C4-2B (cell line): Measurements from ENCODE around the gene VCAN.

Source experiments
- H3K27ac ChIP-seq: fragments of 450-650 bp; 2 replicates; pipeline ENCODE4 v1.5.1; 2017
- CTCF ChIP-seq: fragments of 450-650 bp; conservative IDR thresholded peaks from 2 replicates; pipeline ENCODE4 v1.5.1; 2017; ENCODE audit warnings: mild to moderate bottlenecking
- ZFX ChIP-seq: fragments of 450-650 bp; IDR thresholded peaks from 2 replicates; pipeline ENCODE4 v1.6.1; 2017

The VCAN gene

GRCh38 chr5:83469075-83469474 is 2.5 kb upstream of the VCAN start:
- H3K27ac ChIP-seq = no peak overlapping the region

DNA sequence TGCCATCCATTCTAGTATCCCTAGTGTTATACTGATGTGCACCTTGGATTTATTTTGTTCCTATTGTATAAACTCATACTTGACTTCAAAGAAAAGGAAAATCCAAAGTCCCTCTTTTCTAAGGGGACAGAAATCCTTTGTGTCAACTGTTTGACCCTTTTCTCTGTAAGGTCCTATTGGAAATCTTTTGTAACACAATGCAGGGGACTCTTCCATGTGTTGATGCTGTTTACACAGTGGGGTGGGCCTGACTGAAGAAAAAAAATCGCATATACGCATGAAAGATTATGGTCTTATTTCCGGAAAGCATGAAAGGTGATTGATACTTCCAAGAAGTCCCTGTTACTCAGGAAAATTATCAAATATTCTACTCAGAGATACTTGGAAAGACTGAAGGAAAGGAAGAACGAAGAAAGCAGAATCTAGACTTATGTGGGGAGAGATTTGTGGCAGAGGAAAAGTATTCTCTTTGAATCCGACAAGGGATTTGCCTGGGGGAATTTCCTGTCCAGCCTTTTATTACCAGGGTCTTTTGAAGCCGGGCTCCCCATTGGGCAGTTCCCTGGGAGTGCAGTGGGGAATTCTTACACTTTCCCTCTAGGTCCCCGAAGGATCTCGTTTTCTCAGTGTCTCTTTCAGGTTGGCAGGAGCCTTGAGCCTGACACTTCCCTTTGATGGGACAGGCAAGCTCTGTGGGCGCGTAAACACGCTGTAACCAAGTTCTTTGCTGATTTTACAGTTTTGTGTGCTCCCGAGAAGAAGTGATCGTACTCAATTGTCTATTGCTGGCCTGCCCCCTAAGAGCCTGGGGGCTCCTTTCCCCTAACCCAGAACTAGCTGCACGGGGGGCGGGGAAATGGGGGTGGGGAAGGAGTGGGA is 779 bp upstream of the VCAN start:
- H3K27ac ChIP-seq = no peak overlapping the region
- TF ChIP-seq CTCF (no peak), ZFX (no peak)

More at GRCh38 chr5:83469075-83469474, 2.5 kb upstream of the VCAN start:
- TF ChIP-seq CTCF = no peak
- TF ChIP-seq ZFX = no peak

GRCh38 chr5:83472213-83472507 is 616 bp downstream of the VCAN start:
- no peak overlapping the region for H3K27ac ChIP-seq

GRCh38 chr5:83472508-83473345 is 1.2 kb downstream of the VCAN start:
- H3K27ac ChIP-seq = no peak overlapping the region
- TF ChIP-seq CTCF = no peak

More at GRCh38 chr5:83472213-83472507, 616 bp downstream of the VCAN start:
- TF ChIP-seq CTCF (no peak), ZFX (no peak)

- no peak for TF ChIP-seq ZFX
- TF ChIP-seq CTCF = peak; percentile 94
- peak overlapping the region; percentile 22; the same call in 1 of the 2 replicates for H3K27ac ChIP-seq
Measured at GRCh38 chr5:83473346-83474160, 2.0 kb downstream of the VCAN start.

GRCh38 chr5:83474161-83474796 is 2.7 kb downstream of the VCAN start:
- peak overlapping the region; percentile 22; the same call in 1 of the 2 replicates for H3K27ac ChIP-seq
- TF ChIP-seq ZFX (no peak), CTCF (no peak)
